ENCODE results near the gene PDIA3. TPM values are rescaled to one million over a fixed set of nuclear protein-coding genes. Genes with fewer than 3 reads are reported as not detected.
"Not testable (repeated sequence)": the region's sequence is repeated elsewhere in the genome, so short reads cannot be mapped to it uniquely, and the experiment has no call there.

The PDIA3 gene
- 113 and 216 TPM in 2 replicates for total RNA-seq (2014; rRNA removed; shearing (Covaris generic))
- 313 and 359 TPM in 2 replicates for polyA plus RNA-seq (2015; cell fraction: cytosol; rRNA removed)
- 680 and 734 TPM in 2 replicates for polyA plus RNA-seq (2015; cell fraction: nucleus; rRNA removed)

DNA sequence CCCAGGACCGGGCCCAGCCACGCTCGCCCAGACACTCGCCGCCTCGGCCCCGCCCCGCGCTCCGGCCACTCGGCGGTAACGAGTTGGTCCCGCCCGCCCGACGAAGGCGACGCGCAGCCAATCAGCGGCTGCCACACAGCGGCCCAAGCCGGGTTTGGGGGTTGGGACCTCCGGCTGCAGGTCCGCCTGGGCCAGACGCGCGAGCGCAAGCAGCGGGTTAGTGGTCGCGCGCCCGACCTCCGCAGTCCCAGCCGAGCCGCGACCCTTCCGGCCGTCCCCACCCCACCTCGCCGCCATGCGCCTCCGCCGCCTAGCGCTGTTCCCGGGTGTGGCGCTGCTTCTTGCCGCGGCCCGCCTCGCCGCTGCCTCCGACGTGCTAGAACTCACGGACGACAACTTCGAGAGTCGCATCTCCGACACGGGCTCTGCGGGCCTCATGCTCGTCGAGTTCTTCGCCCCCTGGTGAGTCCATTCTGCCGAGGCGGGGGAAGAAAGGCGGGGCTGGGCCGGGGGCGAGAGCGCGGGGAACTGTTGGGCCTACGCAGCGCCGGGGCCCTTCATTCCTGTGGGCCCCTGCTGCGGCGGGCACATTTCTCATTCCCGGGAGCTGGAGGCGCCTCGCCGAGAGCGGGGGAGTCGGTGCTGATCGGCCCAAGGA is at the start of gene PDIA3:
TSS of gene PDIA3 (plus strand) at position 194 of the 658 bp plus-strand sequence. CDS start at position 296, 102 bp downstream.
- peak; percentile 89 for DNase-seq (ENCODE audit: low read depth)

DNA sequence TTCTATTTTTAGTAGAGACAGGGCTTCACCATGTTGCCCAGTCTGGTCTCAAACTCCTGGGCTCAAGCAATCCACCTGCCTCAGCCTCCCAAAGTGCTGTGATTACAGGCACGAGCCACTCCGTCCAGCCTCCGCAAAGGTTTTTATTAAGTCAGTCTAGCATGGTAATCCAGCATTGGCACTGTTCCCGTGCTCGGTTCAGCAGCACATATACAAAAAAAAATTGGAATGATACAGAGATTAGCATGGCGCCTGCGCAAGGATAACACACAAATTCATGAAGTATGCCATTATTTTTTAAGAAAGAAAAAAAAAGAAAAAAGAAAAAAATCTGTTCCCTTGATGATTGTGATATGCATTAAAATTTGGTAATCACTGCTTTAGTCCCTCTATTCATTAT is 44.1 kb upstream of the PDIA3 start:
- no peak for DNase-seq (ENCODE audit: low read depth)

- no peak for DNase-seq (ENCODE audit: low read depth)
Measured at GRCh38 chr15:43702701-43703424, 43.4 kb upstream of the PDIA3 start.

DNA sequence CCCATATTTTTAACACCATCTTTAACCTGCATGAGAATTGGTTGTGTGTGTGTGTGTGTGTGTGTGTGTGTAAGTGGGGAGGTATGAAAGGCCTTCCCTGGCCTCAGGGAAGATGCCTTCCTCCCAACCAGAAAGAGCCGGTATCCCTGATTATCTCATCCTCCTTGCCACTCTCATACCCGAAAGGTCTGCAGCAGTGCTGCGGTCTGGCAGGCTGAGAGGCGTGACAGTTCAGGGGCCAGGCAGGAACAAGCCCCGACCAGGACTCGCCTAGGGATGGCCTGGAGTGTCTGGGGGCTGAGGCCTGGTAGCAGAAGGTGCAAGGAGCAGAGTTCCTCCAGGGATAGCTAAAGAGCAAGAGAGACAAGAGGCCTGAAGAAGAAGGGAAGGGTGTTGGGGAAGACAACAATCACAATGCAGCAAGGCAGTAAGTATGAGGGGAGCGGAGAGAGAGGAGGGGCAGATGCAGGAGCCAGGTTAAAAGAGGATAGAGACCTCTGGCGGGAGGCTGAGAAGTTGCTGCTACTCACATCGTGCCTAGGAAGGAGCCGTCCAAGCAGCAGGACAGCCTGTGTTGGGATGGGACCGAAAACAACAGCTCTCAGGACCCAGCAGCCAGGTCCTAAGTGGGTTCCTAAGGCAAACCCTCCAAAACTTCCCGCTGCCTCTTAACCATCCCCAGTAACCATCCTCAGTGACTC is 35.7 kb upstream of the PDIA3 start:
- DNase-seq (ENCODE audit: low read depth), result not testable (repeated sequence)

DNA sequence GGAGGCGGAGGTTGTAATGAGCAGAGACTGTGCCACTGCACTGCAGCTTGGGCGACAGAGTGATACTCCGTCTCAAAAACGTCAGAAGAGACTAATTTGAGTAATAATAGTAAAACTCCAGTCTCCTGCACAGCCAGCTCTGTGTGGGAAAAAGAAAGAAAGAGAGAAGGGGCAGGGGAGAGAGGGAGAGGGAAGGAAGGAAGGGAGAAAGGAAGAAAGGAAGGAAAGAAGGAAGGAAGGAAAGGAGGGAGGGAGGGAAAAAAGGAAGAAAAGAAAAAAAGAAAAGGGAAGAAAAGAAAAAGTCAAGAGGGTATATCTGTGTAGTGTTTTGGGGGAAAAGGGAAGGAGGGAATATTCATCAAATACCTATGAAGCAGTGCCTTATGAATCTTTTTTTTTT is 23.1 kb upstream of the PDIA3 start:
- no peak for DNase-seq (ENCODE audit: low read depth)

DNA sequence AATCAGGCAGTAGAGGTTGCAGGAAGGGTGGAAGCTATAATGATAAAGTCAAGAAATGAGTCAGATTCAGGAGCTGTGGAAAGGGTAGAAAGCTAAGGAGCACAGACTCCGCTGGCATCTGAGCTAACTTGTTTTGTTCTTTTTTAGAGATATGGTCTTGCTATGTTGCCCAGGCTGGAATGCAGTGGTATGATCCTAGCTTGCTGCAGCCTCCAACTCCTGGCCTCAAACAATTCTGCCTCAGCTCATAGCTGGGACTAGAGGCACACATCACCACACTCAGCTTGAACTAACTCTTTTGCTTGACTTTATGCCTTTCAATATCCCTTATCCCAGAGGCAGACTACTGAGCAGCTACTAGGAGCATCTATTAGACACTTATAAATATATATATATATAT is 19.9 kb upstream of the PDIA3 start:
- DNase-seq (ENCODE audit: low read depth), result not testable (repeated sequence)

- not testable (repeated sequence) for DNase-seq (ENCODE audit: low read depth)
Measured at GRCh38 chr15:43728053-43728725, 18.0 kb upstream of the PDIA3 start.

GRCh38 chr15:43735416-43735815 is 10.8 kb upstream of the PDIA3 start:
- DNase-seq (ENCODE audit: low read depth), result no peak

GRCh38 chr15:43746903-43747309 is 668 bp downstream of the PDIA3 start:
- DNase-seq (ENCODE audit: low read depth), result peak; percentile 53

GRCh38 chr15:43748376-43748775 is 2.1 kb downstream of the PDIA3 start:
- peak; percentile 35 for DNase-seq (ENCODE audit: low read depth)

GRCh38 chr15:43749690-43750345 is 3.6 kb downstream of the PDIA3 start:
- no peak for DNase-seq (ENCODE audit: low read depth)

DNA sequence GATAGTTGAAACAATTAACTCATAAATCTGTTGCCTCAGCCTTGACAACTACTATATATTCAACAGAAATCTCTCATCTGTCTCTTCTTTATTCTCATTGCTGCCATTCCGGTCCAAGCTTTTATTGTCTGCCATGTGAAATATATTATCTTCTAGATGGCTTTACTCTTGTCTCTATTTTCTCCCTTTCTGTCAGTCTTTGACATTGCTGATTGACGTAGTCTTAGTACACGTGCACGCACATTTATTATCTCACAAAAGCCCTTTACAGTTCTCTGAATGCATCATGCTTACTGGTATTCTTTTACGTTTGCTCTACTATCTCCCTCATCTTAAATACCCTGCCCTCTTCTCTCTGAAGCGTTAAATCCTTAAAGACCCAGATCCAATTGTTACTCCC is 5.6 kb downstream of the PDIA3 start:
- DNase-seq (ENCODE audit: low read depth), result no peak

- DNase-seq (ENCODE audit: low read depth), result no peak
Measured at GRCh38 chr15:43762824-43763223, 16.6 kb downstream of the PDIA3 start.

- DNase-seq (ENCODE audit: low read depth), result no peak
Measured at GRCh38 chr15:43763819-43764446, 17.7 kb downstream of the PDIA3 start.

GRCh38 chr15:43769584-43770228 is 23.5 kb downstream of the PDIA3 start:
- peak; percentile 57 for DNase-seq (ENCODE audit: low read depth)

DNA sequence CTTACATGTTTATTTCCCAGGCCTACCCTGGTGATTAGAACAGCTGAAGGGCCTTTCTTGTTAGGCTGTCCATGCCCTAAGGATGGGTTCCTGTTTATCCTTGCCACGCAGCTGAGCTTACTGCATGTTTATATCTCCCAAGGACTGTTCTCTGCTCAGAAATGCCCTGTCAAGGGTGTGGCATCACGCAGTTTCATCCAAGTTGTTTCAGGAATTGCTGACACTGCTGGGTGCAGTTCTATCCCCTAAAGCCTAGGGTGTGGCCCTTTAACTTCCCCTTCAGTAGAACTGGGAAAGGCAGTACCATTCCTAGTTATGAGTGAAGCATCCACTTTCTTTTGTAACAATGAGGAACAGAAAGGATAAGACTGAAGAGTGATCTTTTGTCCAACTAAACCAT is 25.6 kb downstream of the PDIA3 start:
- DNase-seq (ENCODE audit: low read depth), result no peak

DNA sequence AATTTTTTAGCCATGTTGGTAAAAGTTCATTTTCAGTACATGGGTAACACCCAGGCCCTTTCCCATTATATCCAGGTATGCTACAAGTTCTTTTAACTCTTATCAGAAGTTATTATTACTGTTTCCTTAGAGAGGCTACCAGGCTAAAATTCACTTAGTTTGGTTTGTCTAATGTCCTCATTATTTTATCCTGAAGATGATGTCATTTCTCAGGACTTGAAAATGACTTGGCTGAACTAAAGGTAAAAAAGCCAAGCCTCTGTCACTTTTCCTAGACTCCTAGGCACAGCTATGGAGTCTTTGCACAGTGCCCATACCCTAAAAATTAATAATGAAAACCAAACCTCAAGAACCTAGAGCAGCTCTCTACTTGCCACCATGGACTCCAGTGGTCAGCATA is 26.4 kb downstream of the PDIA3 start:
- DNase-seq (ENCODE audit: low read depth), result no peak

GRCh38 chr15:43774062-43774461 is 27.8 kb downstream of the PDIA3 start:
- DNase-seq (ENCODE audit: low read depth), result no peak

- peak; percentile 64 for DNase-seq (ENCODE audit: low read depth)
Measured at GRCh38 chr15:43775411-43775965, 29.2 kb downstream of the PDIA3 start.

Data from HT1080 (cell line).